Prostate gland (tissue), 2 donors: ENCODE data around the gene CRYBG1.

Experiments
- CTCF ChIP-seq, 4 experiments: fragments of 200-600 bp in 2 of 4; fragments of 450-650 bp in 2 of 4; sonication (generic) in 2 of 4; IDR thresholded peaks; 1 replicate in 3 of 4; 2 replicates in 1 of 4; pipeline ENCODE4 v1.5.1; 2016 to 2019; ENCODE audit warnings: antibody characterized with exemption in 4 of 4, mild to moderate bottlenecking in 2 of 4, moderate library complexity in 2 of 4
- POLR2A ChIP-seq: fragments of 450-650 bp; IDR thresholded peaks from one replicate; pipeline ENCODE4 v1.6.1; 2016; ENCODE audit warnings: antibody characterized with exemption, mild to moderate bottlenecking
- POLR2AphosphoS5 ChIP-seq: sonication (generic); formaldehyde crosslinking; IDR thresholded peaks from one replicate; pipeline ENCODE4 v1.6.1; 2017; ENCODE audit warnings: antibody characterized with exemption

GRCh38 chr6:106612671-106613416 is 252.3 kb downstream of the CRYBG1 start:
- TF ChIP-seq CTCF (IDR thresholded peaks at IDR 0.05) (no peak), POLR2A (no peak), POLR2AphosphoS5 (no peak)
